Caki2 (cell line): ENCODE results near the gene WTIP. TPM values are rescaled to one million over a fixed set of nuclear protein-coding genes. Genes with fewer than 3 reads are reported as not detected.

Experiments
- DNase-seq: peaks from one replicate; pipeline ENCODE4 v3.0.0-alpha.2; 2015; ENCODE audit warnings: low read depth
- in situ Hi-C: cut with HindIII; loops from 2 replicates; pipeline ENCODE4 v1.10.0; 2016; ENCODE audit warnings: low sequenced_read_pairs, low pct_unique_long_range_greater_than_20kb, mixed read lengths
- total RNA-seq: library from RNA; depleted of rRNA; stranded (reverse); fragments of >200 nt; shearing (Covaris generic); gene quantifications from 2 replicates; pipeline ENCODE4 v1.2.3, GENCODE V29; 2014; ENCODE audit warnings: low replicate concordance; rRNA removed

The WTIP gene
- total RNA-seq, 1 experiment from 2014 or later = 48.4 TPM

DNA sequence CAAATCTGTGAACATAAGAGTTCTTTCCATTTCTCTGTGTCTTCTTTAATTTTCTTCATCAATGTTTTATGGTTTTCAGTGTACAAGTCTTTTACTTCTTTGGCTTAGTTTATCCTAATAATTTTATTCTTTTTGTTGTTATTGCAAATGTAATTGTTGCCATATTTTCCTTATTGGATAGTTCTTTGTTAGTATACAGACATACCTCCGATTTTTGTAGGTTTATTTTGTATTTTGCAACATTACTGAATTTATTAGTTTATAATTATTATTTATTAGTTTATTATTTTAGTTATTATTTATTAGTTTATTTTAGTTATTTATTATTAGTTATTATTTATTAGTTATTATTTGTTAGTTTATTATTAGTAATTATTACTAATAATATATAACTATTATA lies 43.4 kb downstream of the WTIP start:
- in situ Hi-C loops = no loop called here
- no peak for DNase-seq

DNA sequence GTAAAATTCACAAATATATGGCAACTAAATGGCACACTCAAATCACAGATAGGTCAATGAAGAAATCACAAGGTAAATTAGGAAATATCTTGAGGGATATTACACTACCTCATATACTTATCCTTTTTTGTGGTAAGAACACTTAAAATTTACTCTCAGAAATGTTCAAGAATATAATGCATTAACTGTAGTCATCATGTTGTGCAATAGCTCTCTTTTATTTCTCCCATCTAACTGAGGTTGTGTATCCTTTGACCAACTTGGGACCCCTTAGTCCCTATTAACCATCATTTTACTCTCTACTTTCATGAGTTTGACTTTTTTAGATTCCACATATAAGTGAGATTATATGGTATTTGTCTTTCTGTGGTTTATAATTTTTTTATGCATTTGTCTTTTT lies 52.6 kb downstream of the WTIP start:
- in situ Hi-C loops = no loop called here
- DNase-seq = no peak

DNA sequence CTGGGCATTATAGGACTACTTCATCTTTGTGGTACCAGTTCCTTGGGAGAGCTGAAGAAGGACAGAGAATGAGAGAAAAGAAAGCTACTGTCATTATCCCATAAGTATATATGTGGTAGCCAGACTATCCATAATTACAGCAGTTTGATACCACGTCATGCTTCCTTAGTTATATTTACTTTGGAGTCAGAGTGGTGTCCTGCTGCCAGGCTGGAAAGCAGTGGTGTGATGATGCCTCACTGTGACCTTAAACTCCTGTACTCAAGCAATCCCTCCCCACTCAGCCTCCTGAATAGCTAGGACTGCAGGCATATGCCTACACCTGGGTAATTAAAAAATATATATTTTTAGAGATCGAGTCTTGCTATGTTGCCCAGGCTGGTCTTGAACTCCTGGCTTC lies 57.8 kb downstream of the WTIP start:
- no peak for DNase-seq
- in situ Hi-C loops = no loop called here

DNA sequence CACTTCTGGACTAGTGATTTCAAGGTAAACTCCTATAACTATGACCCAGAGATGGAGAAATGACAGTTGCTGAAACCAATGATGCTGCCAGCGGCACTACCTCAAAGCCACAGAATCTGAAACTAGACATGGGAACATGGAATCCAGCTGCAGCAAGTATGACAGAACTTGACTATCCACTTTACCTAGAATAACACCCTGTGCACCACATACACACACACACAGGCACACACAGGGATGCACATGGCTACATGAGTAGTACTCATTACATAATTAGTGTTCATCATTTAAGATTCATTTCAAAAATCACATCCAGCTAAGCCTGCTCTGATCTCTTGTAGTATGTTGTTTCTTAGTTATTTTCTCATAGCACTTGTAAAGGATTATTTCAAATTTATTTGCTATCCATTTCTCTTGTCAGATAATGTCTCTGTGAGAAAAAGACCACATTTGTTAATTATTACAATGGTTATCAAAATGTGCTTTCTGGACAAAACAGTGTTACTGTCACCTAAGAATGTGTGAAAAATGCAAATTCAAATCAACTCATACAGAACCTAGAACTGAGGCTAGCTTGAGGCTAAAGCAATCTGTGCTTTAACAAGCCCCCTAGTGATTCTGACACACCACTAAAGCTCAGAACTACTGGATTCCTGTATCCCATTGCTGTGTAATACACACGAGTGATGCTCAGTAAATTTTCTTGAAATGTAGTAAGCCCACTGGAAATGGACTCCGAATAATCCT lies 59.4 kb downstream of the WTIP start:
- DNase-seq = no peak
- in situ Hi-C loops = no loop called here

DNA sequence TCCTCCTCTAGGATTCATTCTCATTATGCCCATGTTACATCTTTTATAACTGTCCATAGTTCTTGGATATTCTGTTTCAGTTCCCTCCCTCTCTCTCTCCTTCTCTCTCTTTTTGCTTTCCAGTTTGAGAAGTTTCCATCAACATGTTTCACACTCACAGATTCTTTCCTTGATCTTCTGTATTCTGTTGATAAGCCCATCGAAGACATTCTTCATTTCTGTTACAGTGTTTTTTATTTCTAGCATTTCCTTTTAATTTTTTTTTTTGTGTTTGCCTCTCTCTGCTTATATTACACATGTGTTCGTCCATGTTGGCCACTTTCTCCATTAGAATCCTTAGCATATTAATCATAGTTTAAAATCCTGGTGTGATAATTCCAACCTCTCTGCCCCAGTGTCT lies 68.3 kb downstream of the WTIP start:
- in situ Hi-C loops = no loop called here
- DNase-seq = no peak

DNA sequence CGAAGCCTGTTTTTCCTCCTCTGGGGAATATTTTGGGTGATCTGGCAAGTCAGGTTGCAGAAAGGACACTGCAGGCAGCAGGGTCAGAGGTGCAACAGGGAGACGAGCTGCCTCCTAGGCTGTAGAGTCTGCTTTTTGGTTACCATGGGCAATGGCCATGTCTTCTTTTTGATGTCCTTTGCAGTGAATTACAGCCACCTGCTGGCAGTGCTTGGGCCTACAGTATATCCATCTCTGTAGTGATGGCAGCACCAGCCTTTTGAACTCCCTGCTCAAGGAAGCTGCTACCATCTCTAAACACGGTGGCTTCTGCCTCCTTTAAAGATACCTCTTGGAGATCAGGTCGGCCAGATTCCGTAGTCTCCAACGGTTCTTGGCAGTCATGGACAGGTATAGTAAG lies 73.9 kb downstream of the WTIP start:
- no peak for DNase-seq
- in situ Hi-C loops = no loop called here

DNA sequence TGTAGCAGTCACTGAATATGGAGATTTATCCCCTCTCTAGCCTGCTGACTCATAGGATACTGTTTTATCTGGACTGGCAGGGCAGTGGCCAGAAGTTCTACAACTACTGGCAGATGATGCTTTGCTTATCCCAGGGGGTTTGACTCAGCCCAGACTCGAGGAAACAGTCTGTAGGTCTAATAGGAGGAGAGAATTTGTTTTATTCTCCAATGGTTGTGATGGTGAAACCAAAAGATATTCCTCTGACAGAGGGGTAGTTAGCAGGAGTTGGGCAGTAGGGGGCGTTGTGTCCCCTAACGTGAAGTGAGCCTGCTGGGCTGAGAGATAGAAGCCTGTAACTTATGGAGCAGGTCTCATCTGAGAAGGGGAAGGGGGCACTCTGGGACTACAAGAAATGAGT lies 74.9 kb downstream of the WTIP start:
- no peak for DNase-seq

DNA sequence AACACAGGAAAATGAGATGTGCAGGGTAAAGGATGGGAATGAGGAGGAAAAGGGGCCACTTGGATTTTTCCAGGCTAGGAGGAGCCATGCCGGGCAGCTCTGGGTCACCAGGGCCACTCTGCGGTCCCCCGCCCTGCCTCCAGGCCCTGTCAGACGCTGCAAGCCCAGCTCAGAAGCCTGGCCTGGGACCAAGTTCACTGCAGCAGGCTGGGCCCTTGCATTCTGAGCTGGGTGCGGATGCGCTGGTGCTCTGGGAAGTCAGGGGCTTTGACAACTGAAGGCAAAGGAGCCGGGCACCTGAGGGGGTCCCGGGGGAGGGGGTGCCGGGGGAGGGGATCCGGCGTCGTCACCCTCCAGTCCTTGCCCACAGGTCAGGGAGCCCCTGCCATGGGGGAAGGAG lies 77.5 kb downstream of the WTIP start:
- no peak for DNase-seq
- in situ Hi-C loops = no loop called here

More for the DNA sequence above, 74.9 kb downstream of the WTIP start:
- in situ Hi-C loops = no loop called here

DNA sequence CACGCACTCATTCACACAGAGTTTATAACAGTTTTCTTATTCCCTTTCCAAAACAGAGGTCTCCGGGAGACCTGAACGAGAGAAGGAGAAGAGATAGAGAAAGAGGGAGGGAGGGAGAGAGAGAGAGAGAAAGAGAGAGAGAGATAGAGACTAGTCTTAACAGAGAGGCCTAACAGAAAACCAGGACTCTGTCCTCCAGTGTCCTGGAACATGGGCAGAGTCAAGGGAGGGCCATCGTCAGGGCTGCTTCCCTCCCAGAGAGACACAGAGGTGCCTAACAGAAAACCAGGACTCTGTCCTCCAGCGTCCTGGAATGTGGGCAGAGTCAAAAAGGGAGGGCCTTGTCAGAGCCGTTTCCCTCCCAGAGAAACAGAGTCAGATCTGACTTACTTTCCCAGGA lies 78.7 kb downstream of the WTIP start:
- no peak for DNase-seq
- in situ Hi-C loops = no loop called here

Other genes starting within 250 kb of the WTIP start
- gene GARRE1, start 227.2 kb upstream of the WTIP start, total RNA-seq = 4.8 and 7.4 TPM in 2 replicates
- 829 and 893 TPM in 2 replicates for gene GPI, start 116.6 kb upstream of the WTIP start, total RNA-seq
- 24.6 and 25.9 TPM in 2 replicates for gene PDCD2L, start 77.4 kb upstream of the WTIP start, total RNA-seq
- 243 and 255 TPM in 2 replicates for gene UBA2, start 53.4 kb upstream of the WTIP start, total RNA-seq
- gene SCGB2B2, start 195.4 kb downstream of the WTIP start, total RNA-seq = not detected in 2 replicates
- gene ZNF302, start 195.9 kb downstream of the WTIP start, total RNA-seq = 16.8 and 22.5 TPM in 2 replicates